Activated CD4-positive, alpha-beta T cell treated with anti-CD3 and anti-CD28 coated beads, Interleukin-2, Interleukin-6, amounts not matched to agents 100 ng/mL and 50 ng/mL, durations not matched to agents 16 hours and 8 hours (primary cell): ENCODE data around the gene PPARG.
"Not testable (repeated sequence)": the region's sequence is repeated elsewhere in the genome, so short reads cannot be mapped to it uniquely, and the experiment has no call there.

ENCODE experiments used
- DNase-seq: peaks from one replicate; pipeline ENCODE4 v3.0.0-alpha.2; 2020

PPARG gene

GRCh38 chr3:12445523-12446240 is 156.8 kb downstream of the PPARG start:
- DNase-seq: no peak

GRCh38 chr3:12446298-12446697 is 157.4 kb downstream of the PPARG start:
- DNase-seq: no peak

- DNase-seq: no peak
Observed at GRCh38 chr3:12447075-12447474, 158.2 kb downstream of the PPARG start.

- DNase-seq: not testable (repeated sequence)
Observed at GRCh38 chr3:12448404-12449202, 159.7 kb downstream of the PPARG start.

- DNase-seq: no peak
Observed at GRCh38 chr3:12449889-12450682, 161.2 kb downstream of the PPARG start.

- no peak for DNase-seq
Observed at GRCh38 chr3:12451481-12451880, 162.6 kb downstream of the PPARG start.

- DNase-seq: no peak
Observed at GRCh38 chr3:12451960-12452359, 163.1 kb downstream of the PPARG start.

GRCh38 chr3:12452361-12453330 is 163.8 kb downstream of the PPARG start:
- no peak for DNase-seq

GRCh38 chr3:12454076-12454815 is 165.4 kb downstream of the PPARG start:
- DNase-seq: peak; percentile 19

GRCh38 chr3:12454816-12455121 is 165.9 kb downstream of the PPARG start:
- peak; percentile 15 for DNase-seq

GRCh38 chr3:12455740-12456139 is 166.9 kb downstream of the PPARG start:
- DNase-seq: no peak

GRCh38 chr3:12456441-12456840 is 167.6 kb downstream of the PPARG start:
- no peak for DNase-seq

- DNase-seq: not testable (repeated sequence)
Observed at GRCh38 chr3:12457380-12457779, 168.5 kb downstream of the PPARG start.

GRCh38 chr3:12458901-12459300 is 170.0 kb downstream of the PPARG start:
- no peak for DNase-seq

GRCh38 chr3:12460127-12460526 is 171.3 kb downstream of the PPARG start:
- no peak for DNase-seq

- DNase-seq: peak; percentile 23
Observed at GRCh38 chr3:12461097-12461649, 172.3 kb downstream of the PPARG start.

- peak; percentile 36 for DNase-seq
Observed at GRCh38 chr3:12462159-12462947, 173.5 kb downstream of the PPARG start.

GRCh38 chr3:12463686-12464085 is 174.8 kb downstream of the PPARG start:
- no peak for DNase-seq

GRCh38 chr3:12464181-12464580 is 175.3 kb downstream of the PPARG start:
- no peak for DNase-seq

- DNase-seq: no peak
Observed at GRCh38 chr3:12465151-12465835, 176.4 kb downstream of the PPARG start.
